Melanocyte of skin (primary cell): ENCODE results near the gene ZNF530. TPM values are rescaled to one million over a fixed set of nuclear protein-coding genes. Genes with fewer than 3 reads are reported as not detected.

Experiments
- total RNA-seq, 2 donors: library from RNA; depleted of rRNA; stranded (reverse); fragments of >200 nt; gene quantifications; 2 replicates each; pipeline ENCODE4 v1.2.3, GENCODE V29; 2012

The ZNF530 gene
- total RNA-seq: 1 to 10 TPM; 7.6 to 7.7 TPM

DNA sequence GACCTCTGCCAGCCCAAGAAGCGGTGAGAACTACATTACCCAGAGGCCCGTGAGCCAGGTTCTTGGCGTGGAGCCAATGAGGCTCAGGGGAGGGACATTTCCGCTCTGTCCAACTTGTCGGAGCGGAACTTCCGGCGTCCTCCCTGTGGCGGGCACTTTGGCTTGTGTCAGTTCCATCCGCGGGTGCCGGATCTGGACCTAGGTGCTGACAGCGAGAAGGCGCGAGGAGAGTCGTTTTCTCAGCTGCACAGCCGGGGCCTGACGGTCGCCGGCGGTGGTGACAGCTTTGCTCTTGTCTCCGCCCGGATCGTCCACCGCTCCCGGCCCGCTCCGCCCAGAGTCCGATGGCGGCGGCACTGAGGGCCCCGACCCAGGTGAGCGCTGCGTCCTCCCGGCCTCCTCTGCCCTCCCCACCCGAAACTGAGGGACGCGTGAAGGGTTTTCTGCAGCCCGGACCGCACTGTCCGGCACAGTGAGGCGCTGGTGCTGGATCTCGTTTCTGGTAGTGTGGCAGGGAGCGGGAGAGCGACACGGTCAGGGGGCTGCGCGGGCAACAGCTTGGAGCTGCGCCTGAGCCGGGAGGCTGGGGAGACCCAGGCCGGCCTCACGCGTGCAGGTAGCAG, at the start of gene ZNF530:
TSS of gene ZNF530 (plus strand) at position 125 of the 623 bp plus-strand sequence. CDS start 4,461 bp downstream, outside the sequence.

DNA sequence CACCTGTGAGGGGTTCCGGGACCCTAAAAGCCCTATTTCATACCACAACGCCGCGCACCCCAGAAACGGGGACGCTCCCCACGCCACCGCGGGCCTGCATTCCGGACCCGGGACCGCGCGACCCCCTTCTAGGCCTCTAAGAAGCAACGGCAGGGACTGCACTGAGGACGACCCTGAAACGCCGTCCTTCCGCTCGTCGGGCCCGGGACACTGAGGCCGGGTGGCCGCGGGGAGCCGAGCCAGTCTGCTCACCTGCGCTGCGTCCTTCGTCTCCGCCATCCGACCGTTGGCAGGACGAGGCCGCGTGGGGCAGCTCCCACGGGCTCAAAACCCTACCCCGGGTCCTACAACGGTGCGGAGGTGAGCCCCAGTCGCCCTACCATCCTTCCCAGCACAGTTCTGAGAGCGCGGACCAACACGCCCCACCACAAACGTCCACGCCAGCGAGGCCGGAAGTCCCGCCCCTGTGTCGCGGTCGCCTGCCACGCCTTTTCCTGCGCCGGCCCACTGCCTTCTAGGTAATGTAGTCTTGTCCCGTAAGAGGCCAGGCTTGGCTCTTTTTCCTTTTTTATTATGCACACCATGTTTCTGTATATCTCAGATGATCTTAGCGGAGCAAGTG, 40.2 kb upstream of the ZNF530 start, which contains the start of gene ZNF550:
TSS of gene ZNF550 (minus strand) at position 460 of the 622 bp plus-strand sequence. CDS start at position 279, 181 bp downstream.

DNA sequence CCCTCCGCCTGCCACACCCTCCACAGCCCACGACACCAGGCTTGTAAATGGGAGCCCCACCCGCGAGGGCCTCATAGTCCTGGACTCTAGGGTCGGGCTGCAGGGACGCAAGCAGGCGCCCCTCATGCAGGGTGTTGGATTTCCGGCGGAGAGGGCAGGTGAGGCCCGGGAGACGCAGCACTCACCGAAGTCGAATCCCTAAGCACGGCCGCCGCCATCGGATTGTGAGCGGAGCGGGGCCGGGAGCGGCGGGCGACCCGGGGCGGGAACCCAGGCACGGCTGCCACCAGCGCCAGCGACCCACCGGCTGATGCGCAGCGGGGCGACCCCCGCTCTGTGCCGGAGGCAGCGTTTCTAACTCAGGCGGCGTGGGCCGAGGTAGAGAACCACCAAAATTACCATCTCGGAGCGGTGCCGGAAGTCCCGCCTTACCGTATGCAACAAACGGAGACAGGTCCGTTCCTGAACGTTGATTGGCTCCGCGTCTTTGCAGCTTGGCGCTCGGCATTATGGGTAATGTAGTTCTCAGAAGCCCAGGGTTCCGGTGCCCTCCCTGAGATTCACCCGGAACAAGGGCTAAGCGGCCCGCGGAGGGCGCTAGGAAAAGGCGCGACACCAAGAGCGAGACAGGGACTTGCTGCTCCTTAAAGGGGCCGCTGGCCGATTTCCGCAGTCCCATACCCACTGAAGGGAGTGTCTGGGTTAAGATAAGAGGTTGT, 21.0 kb upstream of the ZNF530 start, which contains the start of gene ZNF416:
TSS of gene ZNF416 (minus strand) at position 425 of the 719 bp plus-strand sequence. CDS start at position 218, 207 bp downstream.

DNA sequence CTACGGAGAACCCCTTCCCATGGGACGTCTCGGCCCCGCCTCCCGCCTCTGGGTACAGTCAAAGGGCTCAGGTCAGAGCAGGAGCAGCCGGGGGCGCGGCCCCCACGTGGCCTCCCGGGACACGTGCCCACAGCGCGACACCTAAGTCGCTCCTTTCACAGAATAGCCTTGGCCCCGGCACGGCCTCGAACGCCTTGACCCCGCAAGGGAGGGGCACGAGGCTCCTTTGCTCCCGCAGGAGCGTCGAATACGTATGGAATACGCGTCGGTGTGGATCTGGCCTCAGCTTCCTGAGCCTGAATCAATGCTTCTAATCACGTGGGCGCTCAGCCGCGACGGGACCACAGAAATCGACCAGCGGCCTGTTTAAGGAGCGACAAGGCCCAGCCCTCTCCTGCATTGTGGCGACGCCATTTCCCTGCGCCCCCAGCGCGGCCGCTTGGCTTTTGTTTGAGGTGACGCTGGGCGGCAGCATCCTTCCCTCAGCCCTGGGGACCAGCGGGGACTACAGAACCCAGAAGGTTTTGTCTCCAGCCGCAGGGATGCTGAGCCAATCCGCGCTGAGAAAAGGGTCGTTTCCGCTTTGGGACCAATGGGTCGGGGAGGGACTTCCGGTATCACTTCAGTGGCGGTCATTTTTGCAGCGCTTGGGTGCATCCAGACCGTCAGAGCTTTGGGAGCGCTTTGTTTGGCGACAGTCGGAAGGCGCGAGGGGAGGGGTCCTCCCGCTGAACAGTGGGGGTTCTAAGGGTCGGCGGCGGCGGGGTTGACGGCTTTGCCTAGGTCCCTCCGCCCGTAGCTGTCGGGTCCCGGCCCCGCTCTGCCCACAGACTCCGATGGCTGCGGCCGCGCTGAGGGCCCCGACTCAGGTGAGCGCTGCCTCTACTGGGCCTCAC, 15.9 kb upstream of the ZNF530 start, which contains the start of gene ZIK1:
TSS of gene ZIK1 (plus strand) at position 625 of the 896 bp plus-strand sequence. CDS start at position 837, 212 bp downstream.

DNA sequence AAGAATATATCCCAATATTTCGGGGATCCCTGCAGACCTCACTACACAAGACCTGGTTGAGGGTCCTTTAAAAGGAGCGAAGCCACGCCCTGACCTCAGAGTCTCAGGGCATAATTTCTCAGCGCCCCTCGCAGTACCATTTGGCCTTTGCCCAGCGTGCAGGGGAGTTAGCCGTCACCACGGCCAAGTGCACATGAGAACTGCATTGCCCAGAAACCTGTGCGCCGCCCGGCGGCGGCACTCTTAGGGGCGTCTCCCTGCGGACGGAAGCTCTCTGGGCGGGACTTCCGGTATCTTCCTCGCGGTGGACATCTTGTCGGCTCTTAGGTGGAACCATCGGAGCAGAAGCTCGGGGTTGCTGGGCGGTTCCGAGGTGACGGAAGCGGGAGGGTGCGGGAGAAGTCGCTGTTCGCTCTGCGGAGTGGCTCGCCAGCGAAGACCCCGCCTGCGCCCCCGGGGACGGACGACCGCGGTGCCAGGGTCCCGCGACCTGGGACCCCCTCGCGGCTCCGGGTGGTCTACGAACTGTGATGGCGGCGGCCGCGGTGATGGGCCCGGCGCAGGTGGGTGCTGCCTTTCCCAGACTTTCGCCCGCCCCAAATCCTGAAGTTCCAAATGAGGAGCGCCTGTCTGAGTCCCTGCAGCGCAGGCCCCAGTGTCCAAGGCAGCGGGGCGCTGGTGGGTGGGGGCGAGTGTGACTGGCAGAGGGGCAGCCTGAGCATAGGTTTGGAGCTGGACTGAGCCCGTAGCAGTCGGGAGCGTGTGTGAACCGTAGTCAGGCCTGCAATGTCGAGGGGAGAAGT, 14.5 kb downstream of the ZNF530 start, which contains the start of gene ZNF134:
TSS of gene ZNF134 (plus strand) at position 302 of the 803 bp plus-strand sequence. CDS start 5,227 bp downstream, outside the sequence.

GRCh38 chr19:57632987-57633831, 33.5 kb downstream of the ZNF530 start, which contains the start of gene ZNF211:
Gene ZNF211 (plus strand): TSS chr19:57633168. CDS start chr19:57633347, 179 bp downstream.

Other genes starting within 250 kb of the ZNF530 start
- 1 to 10 TPM; 8.9 to 9.7 TPM for gene ZNF304, start 248.6 kb upstream of the ZNF530 start, total RNA-seq
- gene TRAPPC2B, start 236.3 kb upstream of the ZNF530 start, total RNA-seq: 10 to 100 TPM; 14.8 to 16.3 TPM
- 1 to 10 TPM; 2.0 to 3.1 TPM for gene ZNF547, start 236.3 kb upstream of the ZNF530 start, total RNA-seq
- 10 to 100 TPM; 15.5 to 16.7 TPM for gene ZNF548, start 210.0 kb upstream of the ZNF530 start, total RNA-seq
- gene ZNF17, start 188.7 kb upstream of the ZNF530 start, total RNA-seq: 10 to 100 TPM; 12.3 to 14.5 TPM
- 10 to 100 TPM; 71.9 to 86.3 TPM for gene ZNF749, start 164.6 kb upstream of the ZNF530 start, total RNA-seq
- under 1 TPM; under 0.01 to 0.33 TPM for gene VN1R1, start 142.7 kb upstream of the ZNF530 start, total RNA-seq
- 10 to 100 TPM; 16.0 to 16.2 TPM for gene ZNF772, start 122.3 kb upstream of the ZNF530 start, total RNA-seq
- gene ZNF419, start 112.1 kb upstream of the ZNF530 start, total RNA-seq: 10 to 100 TPM; 12.7 to 21.7 TPM
- 10 to 100 TPM; 16.7 to 27.9 TPM for gene ZNF773, start 99.9 kb upstream of the ZNF530 start, total RNA-seq
- 10 to 100 TPM; 12.3 to 15.1 TPM for gene ZNF549, start 72.5 kb upstream of the ZNF530 start, total RNA-seq
- gene ZNF550, start 40.0 kb upstream of the ZNF530 start, total RNA-seq: 1 to 10 TPM; 6.5 to 7.3 TPM
- 1 to 10 TPM; 4.8 to 5.7 TPM for gene ZNF416, start 21.0 kb upstream of the ZNF530 start, total RNA-seq
- gene ZIK1, start 15.7 kb upstream of the ZNF530 start, total RNA-seq: 10 to 100 TPM in 1 of 2 donors, 1 to 10 TPM in 1; 9.3 to 14.7 TPM
- 10 to 100 TPM; 20.0 to 21.6 TPM for gene ZNF134, start 14.4 kb downstream of the ZNF530 start, total RNA-seq
- 1 to 10 TPM; 9.0 to 9.6 TPM for gene ZNF211, start 33.3 kb downstream of the ZNF530 start, total RNA-seq
- gene ZSCAN4, start 69.0 kb downstream of the ZNF530 start, total RNA-seq: not detected
- 10 to 100 TPM in 1 of 2 donors, 1 to 10 TPM in 1; 6.9 to 11.7 TPM for gene ZNF551, start 82.1 kb downstream of the ZNF530 start, total RNA-seq
- gene ZNF154, start 109.3 kb downstream of the ZNF530 start, total RNA-seq: 1 to 10 TPM; 2.7 to 5.9 TPM
- 10 to 100 TPM in 1 of 2 donors, 1 to 10 TPM in 1; 9.7 to 12.0 TPM for gene ZNF671, start 127.7 kb downstream of the ZNF530 start, total RNA-seq
- 10 to 100 TPM; 14.7 to 15.5 TPM for gene ZNF776, start 146.9 kb downstream of the ZNF530 start, total RNA-seq
- 10 to 100 TPM in 1 of 2 donors, 1 to 10 TPM in 1; 9.6 to 12.0 TPM for gene ZNF586, start 169.8 kb downstream of the ZNF530 start, total RNA-seq
- gene ZNF552, start 215.0 kb downstream of the ZNF530 start, total RNA-seq: 1 to 10 TPM; 5.0 to 8.3 TPM
- 10 to 100 TPM; 13.4 to 34.0 TPM for gene ZNF587B, start 230.4 kb downstream of the ZNF530 start, total RNA-seq
- 10 to 100 TPM; 21.0 to 29.0 TPM for gene ZNF587, start 250.0 kb downstream of the ZNF530 start, total RNA-seq